NT2/D1 (cell line): Measurements from ENCODE around the gene PFKFB3.
A peak's percentile ranks its signal among the peaks of the same experiment; 100 is the strongest.

Source experiments
- DNase-seq: peaks from one replicate; pipeline ENCODE4 v3.0.0-alpha.2; 2011; ENCODE audit warnings: low read depth, low spot score
- H3K27me3 ChIP-seq: 2 replicates; pipeline ENCODE4 v1.6.0; 2011; ENCODE audit warnings: mild to moderate bottlenecking; ENCODE audit not compliant: insufficient read length, insufficient read depth
- H3K36me3 ChIP-seq: 2 replicates; pipeline ENCODE4 v1.6.1; 2011; ENCODE audit warnings: mild to moderate bottlenecking, low read length, mixed read lengths; ENCODE audit not compliant: insufficient read depth, insufficient read length
- H3K4me1 ChIP-seq: 2 replicates; pipeline ENCODE4 v1.5.1; 2011; ENCODE audit not compliant: insufficient read depth, insufficient read length
- H3K4me3 ChIP-seq: 2 replicates; pipeline ENCODE4 v1.5.1; 2011; ENCODE audit warnings: low read depth; ENCODE audit not compliant: insufficient read length
- H3K9ac ChIP-seq: 2 replicates; pipeline ENCODE4 v1.6.0; 2011; ENCODE audit warnings: low read depth; ENCODE audit not compliant: insufficient read length
- H3K9me3 ChIP-seq: 2 replicates; pipeline ENCODE4 v1.5.1; 2011; ENCODE audit warnings: mild to moderate bottlenecking, low read length; ENCODE audit not compliant: insufficient read depth
- SUZ12 ChIP-seq: IDR thresholded peaks from 2 replicates; pipeline ENCODE4 v1.6.1; 2011; ENCODE audit not compliant: insufficient read length, insufficient read depth; ENCODE audit errors: extremely low read depth
- YY1 ChIP-seq: IDR thresholded peaks from 2 replicates; pipeline ENCODE4 v1.6.1; 2011; ENCODE audit not compliant: insufficient read length, insufficient read depth
- ZNF274 ChIP-seq: IDR thresholded peaks from 2 replicates; pipeline ENCODE4 v1.6.1; 2011; ENCODE audit warnings: mild to moderate bottlenecking, low read depth, low read length

The PFKFB3 gene

GRCh38 chr10:6173203-6173602, 29.5 kb upstream of the PFKFB3 start:
- no peaks in the 10 kb centered on the region for H3K9me3 ChIP-seq
- no peak overlapping the region for H3K4me3 ChIP-seq
- peaks cover 43% of the 10 kb centered on the region for H3K36me3 ChIP-seq
- peaks cover 10% of the 10 kb centered on the region for H3K4me1 ChIP-seq
- DNase-seq, result no peak
- H3K9ac ChIP-seq, result no peak overlapping the region
- no peaks in the 10 kb centered on the region for H3K27me3 ChIP-seq
- no peak for TF ChIP-seq YY1
- TF ChIP-seq SUZ12, result no peak
- TF ChIP-seq ZNF274, result no peak

- Histone ChIP-seq H3K4me3 (no peak overlapping the region), H3K9me3 (no peaks in the 10 kb centered on the region), H3K4me1 (peaks cover 3% of the 10 kb centered on the region), H3K27me3 (no peaks in the 10 kb centered on the region), H3K9ac (no peak overlapping the region), H3K36me3 (peaks cover 35% of the 10 kb centered on the region)
- no peak for DNase-seq
- no peak for TF ChIP-seq SUZ12
- TF ChIP-seq YY1, result no peak
- no peak for TF ChIP-seq ZNF274
These were observed 28.4 kb upstream of the PFKFB3 start for GRCh38 chr10:6174201-6174874.

GRCh38 chr10:6175329-6176055, 27.2 kb upstream of the PFKFB3 start:
- Histone ChIP-seq H3K27me3 (no peaks in the 10 kb centered on the region), H3K9me3 (no peaks in the 10 kb centered on the region), H3K4me3 (no peak overlapping the region), H3K4me1 (peaks cover 2% of the 10 kb centered on the region), H3K36me3 (peaks cover 35% of the 10 kb centered on the region), H3K9ac (no peak overlapping the region)
- TF ChIP-seq SUZ12, result no peak
- no peak for TF ChIP-seq YY1
- TF ChIP-seq ZNF274, result no peak
- no peak for DNase-seq

- H3K4me1 ChIP-seq, result peaks cover 2% of the 10 kb centered on the region
- no peak overlapping the region for H3K4me3 ChIP-seq
- H3K9me3 ChIP-seq, result no peaks in the 10 kb centered on the region
- H3K9ac ChIP-seq, result no peak overlapping the region
- peaks cover 38% of the 10 kb centered on the region for H3K36me3 ChIP-seq
- no peak for TF ChIP-seq SUZ12
- no peak for TF ChIP-seq ZNF274
- no peak for TF ChIP-seq YY1
- no peaks in the 10 kb centered on the region for H3K27me3 ChIP-seq
- DNase-seq, result no peak
These were observed 26.0 kb upstream of the PFKFB3 start for GRCh38 chr10:6176691-6177231.

GRCh38 chr10:6177880-6178281, 24.9 kb upstream of the PFKFB3 start:
- H3K9ac ChIP-seq, result no peak overlapping the region
- no peak for DNase-seq
- H3K27me3 ChIP-seq, result no peaks in the 10 kb centered on the region
- no peak overlapping the region for H3K4me3 ChIP-seq
- peaks cover 29% of the 10 kb centered on the region for H3K36me3 ChIP-seq
- TF ChIP-seq YY1 (no peak), SUZ12 (no peak), ZNF274 (no peak)
- no peaks in the 10 kb centered on the region for H3K9me3 ChIP-seq
- H3K4me1 ChIP-seq, result peaks cover 8% of the 10 kb centered on the region

- Histone ChIP-seq H3K4me3 (no peak overlapping the region), H3K9me3 (no peaks in the 10 kb centered on the region), H3K4me1 (peaks cover 8% of the 10 kb centered on the region), H3K36me3 (peaks cover 26% of the 10 kb centered on the region), H3K9ac (peak overlapping the region; percentile 21), H3K27me3 (no peaks in the 10 kb centered on the region)
- TF ChIP-seq YY1 (no peak), SUZ12 (no peak), ZNF274 (no peak)
- DNase-seq, result no peak
These were observed 24.2 kb upstream of the PFKFB3 start for GRCh38 chr10:6178581-6178980.

GRCh38 chr10:6179078-6179477, 23.7 kb upstream of the PFKFB3 start:
- Histone ChIP-seq H3K9me3 (no peaks in the 10 kb centered on the region), H3K4me1 (peaks cover 8% of the 10 kb centered on the region), H3K9ac (no peak overlapping the region), H3K4me3 (no peak overlapping the region), H3K27me3 (no peaks in the 10 kb centered on the region), H3K36me3 (peaks cover 21% of the 10 kb centered on the region)
- no peak for DNase-seq
- TF ChIP-seq SUZ12 (no peak), ZNF274 (no peak), YY1 (no peak)
